ENCODE measurements around the gene NKD2. TPM values are rescaled to one million over a fixed set of nuclear protein-coding genes. Genes with fewer than 3 reads are reported as not detected.
A peak's percentile ranks its signal among the peaks of the same experiment; 100 is the strongest.

The NKD2 gene
- total and polyA plus RNA-seq, 9 of the 15 experiments (the other 6 are each of a cell fraction or from before 2014, with no cell fraction given), result 0.09 to 0.64 (median 0.27) TPM; not detected in 5

DNA sequence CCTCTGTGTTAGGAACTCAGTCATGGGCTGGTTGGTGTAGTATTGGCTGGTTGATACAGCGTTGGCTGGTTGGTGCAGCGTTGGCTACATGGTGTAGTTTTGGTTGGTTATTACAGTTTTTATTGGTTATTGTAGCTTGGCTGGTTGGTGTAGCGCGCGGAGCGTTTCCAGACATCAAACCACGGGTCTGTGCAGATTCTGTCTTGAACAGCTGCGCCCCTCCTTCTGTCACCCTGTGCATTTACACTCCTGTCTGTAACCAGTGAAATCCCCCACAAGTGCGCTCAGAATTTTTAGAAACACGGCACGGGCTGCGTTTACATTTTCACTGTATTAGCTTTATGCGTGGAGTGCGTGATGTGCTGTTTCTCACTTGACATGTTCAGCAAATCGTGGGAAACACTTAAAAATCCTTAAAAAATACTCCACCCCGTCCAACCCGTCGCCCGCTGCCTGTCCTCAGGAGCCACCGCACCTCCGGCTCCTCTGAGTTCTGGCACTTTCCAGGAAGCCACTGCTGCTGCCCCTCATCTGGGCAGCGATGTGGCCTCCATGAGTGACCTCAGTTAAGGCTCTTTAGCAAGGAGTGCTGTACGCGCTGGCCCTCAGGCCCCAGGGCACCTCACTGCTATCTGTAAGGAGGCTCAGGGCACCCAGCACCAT is 20.8 kb downstream of the NKD2 start:
- Histone ChIP-seq H3K27ac (ENCODE audit: extremely low read depth, low read depth, low read length) (no peak overlapping the region), H3K9ac (ENCODE audit: insufficient read depth in 1 of 2, low read depth in 2 of 2, low read length in 2 of 2) (no peak overlapping the region), H3K9me3 (replicated peaks; ENCODE audit: control insufficient read depth, insufficient read depth, low read depth, low read length) (no peaks in the 10 kb centered on the region), H3K27me3 (ENCODE audit: control insufficient read depth in 2 of 2, insufficient read depth in 2 of 2, low read length in 2 of 2) (peaks cover 32 to 77% of the 10 kb centered on the region in 2 experiments; a peak in 4 of 5 replicates), H4K20me1 (replicated peaks; ENCODE audit: control insufficient read depth, insufficient read depth, low read length) (peaks cover 15% of the 10 kb centered on the region), H2AFZ (ENCODE audit: low read depth, low read length) (no peak overlapping the region), H3K4me1 (replicated peaks in 1 of 2; ENCODE audit: control insufficient read depth in 2 of 2, insufficient read depth in 2 of 2, low read length in 2 of 2) (peaks cover 0 to 14% of the 10 kb centered on the region in 2 experiments; a peak in 2 of 5 replicates), H3K4me3 (no peak overlapping the region), H3K79me2 (ENCODE audit: control insufficient read depth, insufficient read depth, low read length) (no peaks in the 10 kb centered on the region), H3K4me2 (ENCODE audit: insufficient read depth, low read length) (no peak overlapping the region), H3K36me3 (ENCODE audit: control insufficient read depth, insufficient read depth, low read length) (no peaks in the 10 kb centered on the region), H3K9me1 (ENCODE audit: control insufficient read depth, insufficient read depth, low read length) (no peaks in the 10 kb centered on the region)
- no peak for FAIRE-seq
- intact Hi-C loops (cut with micrococcal nuclease) (no loop called here), in situ Hi-C loops (cut with MboI) (loop anchor here (10.0 kb wide), 1 partner anchor 115 kb away; no protein-coding TSS in a partner anchor)
- CTCF ChIA-PET (ENCODE audit: low intra/inter-chr PET ratio), result no interaction called here
- POLR2A ChIA-PET, result interaction anchor here (0.6 to 0.7 kb wide), 5 partner anchors 11 to 695 kb away, joined by 3 to 4 read pairs (median 4); no protein-coding TSS in a partner anchor
- TF ChIP-seq ZNF830 (CRISPR knock-in tag; IDR thresholded peaks at IDR 0.05), result no peak
- TF ChIP-seq POLR2H (tag; IDR thresholded peaks at IDR 0.05; ENCODE audit: low read depth), result no peak
- TF ChIP-seq ZNF23 (CRISPR knock-in tag; IDR thresholded peaks at IDR 0.05), result no peak
- TF ChIP-seq CCNT2 (IDR thresholded peaks at IDR 0.05; ENCODE audit: borderline replicate concordance, extremely low read depth, insufficient read length, low read depth, low read length), result no peak
- TF ChIP-seq ZNF24 (IDR thresholded peaks at IDR 0.05), result no peak
- no peak for TF ChIP-seq E2F4 (CRISPR knock-in tag; IDR thresholded peaks at IDR 0.05; ENCODE audit: low read depth)
- TF ChIP-seq, protein P1, sequence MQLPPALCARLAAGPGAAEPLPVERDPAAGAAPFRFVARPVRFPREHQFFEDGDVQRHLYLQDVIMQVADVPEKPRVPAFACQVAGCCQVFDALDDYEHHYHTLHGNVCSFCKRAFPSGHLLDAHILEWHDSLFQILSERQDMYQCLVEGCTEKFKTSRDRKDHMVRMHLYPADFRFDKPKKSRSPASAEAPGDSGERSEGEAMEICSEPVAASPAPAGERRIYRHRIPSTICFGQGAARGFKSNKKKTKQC (CRISPR knock-in tag; IDR thresholded peaks at IDR 0.05), result no peak
- no peak for TF ChIP-seq NBN (IDR thresholded peaks at IDR 0.05; ENCODE audit: low read depth)
- WGBS (ENCODE audit: insufficient coverage, low coverage, missing lambda C conversion rate), result 30% methylated on average over 24 of the region's 24 CpGs
- BruUV-seq (replicated peaks), result no TSS peak
- DNase-seq (ENCODE audit: extremely low read depth in 1 of 4, low spot score in 3 of 4), result no peak
- 0 out of 3 replicates have a peak, but pooled peaks have one; percentile 15 for ATAC-seq

All from K562 (cell line).